ENCODE measurements around the gene ZNF215.

DNA sequence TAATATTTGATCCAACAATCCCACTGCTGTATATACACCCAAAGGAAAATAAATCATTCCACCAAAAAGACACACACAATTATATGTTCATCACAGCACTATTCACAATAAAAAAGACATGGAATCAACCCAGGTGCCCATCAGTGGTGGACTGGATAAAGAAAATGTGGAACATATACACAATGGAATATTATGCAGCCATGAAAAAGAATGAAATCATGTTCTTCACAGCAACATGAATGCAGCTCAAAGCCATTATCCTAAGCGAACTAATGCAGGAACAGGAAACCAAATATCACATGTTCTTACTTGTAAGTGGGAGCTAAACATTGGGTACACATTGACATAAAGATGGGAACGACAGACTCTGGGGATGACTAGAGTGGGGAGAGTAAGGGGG is 6.5 kb upstream of the ZNF215 start:
- TF ChIP-seq, protein P1, sequence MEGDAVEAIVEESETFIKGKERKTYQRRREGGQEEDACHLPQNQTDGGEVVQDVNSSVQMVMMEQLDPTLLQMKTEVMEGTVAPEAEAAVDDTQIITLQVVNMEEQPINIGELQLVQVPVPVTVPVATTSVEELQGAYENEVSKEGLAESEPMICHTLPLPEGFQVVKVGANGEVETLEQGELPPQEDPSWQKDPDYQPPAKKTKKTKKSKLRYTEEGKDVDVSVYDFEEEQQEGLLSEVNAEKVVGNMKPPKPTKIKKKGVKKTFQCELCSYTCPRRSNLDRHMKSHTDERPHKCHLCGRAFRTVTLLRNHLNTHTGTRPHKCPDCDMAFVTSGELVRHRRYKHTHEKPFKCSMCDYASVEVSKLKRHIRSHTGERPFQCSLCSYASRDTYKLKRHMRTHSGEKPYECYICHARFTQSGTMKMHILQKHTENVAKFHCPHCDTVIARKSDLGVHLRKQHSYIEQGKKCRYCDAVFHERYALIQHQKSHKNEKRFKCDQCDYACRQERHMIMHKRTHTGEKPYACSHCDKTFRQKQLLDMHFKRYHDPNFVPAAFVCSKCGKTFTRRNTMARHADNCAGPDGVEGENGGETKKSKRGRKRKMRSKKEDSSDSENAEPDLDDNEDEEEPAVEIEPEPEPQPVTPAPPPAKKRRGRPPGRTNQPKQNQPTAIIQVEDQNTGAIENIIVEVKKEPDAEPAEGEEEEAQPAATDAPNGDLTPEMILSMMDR (IDR thresholded peaks at IDR 0.05) = no peak
- TF ChIP-seq POLR2A (IDR thresholded peaks at IDR 0.05) = no peak
